OCI-LY3 (cell line): ENCODE measurements around the gene DCDC2.

Experiments
- H2AFZ ChIP-seq: fragments of 200-600, 300-600 bp; shearing (Covaris generic); 2 replicates; pipeline ENCODE4 v1.6.0; 2014; ENCODE audit warnings: antibody characterized with exemption, low read depth, low read length
- H3K27ac ChIP-seq: fragments of 200-600, 300-600 bp; sonication (generic); 2 replicates; pipeline ENCODE4 v1.5.1; 2014; ENCODE audit warnings: mild to moderate bottlenecking, low read length, moderate library complexity, mixed read lengths
- H3K27me3 ChIP-seq: fragments of 200-600, 300-600 bp; sonication (generic); 2 replicates; pipeline ENCODE4 v1.6.1; 2014; ENCODE audit warnings: low read depth, low read length, mixed read lengths
- H3K36me3 ChIP-seq: fragments of 200-600, 300-600 bp; sonication (generic); replicated peaks from 2 replicates; pipeline ENCODE3; 2014; ENCODE audit warnings: low read depth, low read length, mixed read lengths
- H3K4me1 ChIP-seq: fragments of 300-600, 200-600 bp; sonication (generic); 2 replicates; pipeline ENCODE4 v1.6.1; 2014; ENCODE audit warnings: low read length, mixed read lengths
- H3K4me2 ChIP-seq: fragments of 200-600, 300-600 bp; sonication (generic); 2 replicates; pipeline ENCODE4 v1.6.1; 2014; ENCODE audit warnings: low read length, mixed read lengths
- H3K4me3 ChIP-seq: fragments of 300-600, 200-600 bp; sonication (generic); 2 replicates; pipeline ENCODE4 v1.5.1; 2014; ENCODE audit warnings: antibody characterized with exemption, mild to moderate bottlenecking, low read length, moderate library complexity
- H3K79me2 ChIP-seq: fragments of 300-600, 200-600 bp; shearing (Covaris generic); 2 replicates; pipeline ENCODE4 v1.6.1; 2014; ENCODE audit warnings: mild to moderate bottlenecking, low read length, mixed read lengths
- H3K9ac ChIP-seq: fragments of 300-600, 200-600 bp; shearing (Covaris generic); 2 replicates; pipeline ENCODE4 v1.6.0; 2014; ENCODE audit warnings: mild to moderate bottlenecking, low read length, moderate library complexity
- H3K9me3 ChIP-seq: fragments of 200-600, 300-600 bp; shearing (Covaris generic); 2 replicates; pipeline ENCODE4 v1.6.1; 2014; ENCODE audit warnings: low read length, mixed read lengths; ENCODE audit not compliant: insufficient read depth
- H4K20me1 ChIP-seq: fragments of 200-600, 300-600 bp; sonication (generic); 2 replicates; pipeline ENCODE4 v1.6.1; 2016; ENCODE audit warnings: low read length, mixed read lengths; ENCODE audit not compliant: insufficient read depth
- EZH2phosphoT487 ChIP-seq: fragments of 200-600 bp; shearing (Covaris generic); IDR thresholded peaks from 2 replicates; pipeline ENCODE4 v1.6.1; 2018; ENCODE audit warnings: antibody characterized with exemption, mixed run types, low read depth
- TF ChIP-seq, protein P1 (sequence below): fragments of 200-600, 300-600 bp; sonication (generic); IDR thresholded peaks from 2 replicates; pipeline ENCODE4 v1.5.1; 2014; ENCODE audit warnings: antibody characterized with exemption, low read length, low read depth

The DCDC2 gene

GRCh38 chr6:24353861-24354260 is 4.0 kb downstream of the DCDC2 start:
- Histone ChIP-seq H3K27ac (no peak overlapping the region), H2AFZ (no peak overlapping the region), H3K36me3 (no peaks in the 10 kb centered on the region), H3K9ac (no peak overlapping the region), H3K27me3 (peaks cover 4% of the 10 kb centered on the region; the same call in 1 of the 2 replicates), H3K4me1 (no peaks in the 10 kb centered on the region), H4K20me1 (no peaks in the 10 kb centered on the region), H3K79me2 (no peaks in the 10 kb centered on the region), H3K4me3 (no peak overlapping the region), H3K9me3 (no peaks in the 10 kb centered on the region), H3K4me2 (no peak overlapping the region)
- TF ChIP-seq, protein P1, sequence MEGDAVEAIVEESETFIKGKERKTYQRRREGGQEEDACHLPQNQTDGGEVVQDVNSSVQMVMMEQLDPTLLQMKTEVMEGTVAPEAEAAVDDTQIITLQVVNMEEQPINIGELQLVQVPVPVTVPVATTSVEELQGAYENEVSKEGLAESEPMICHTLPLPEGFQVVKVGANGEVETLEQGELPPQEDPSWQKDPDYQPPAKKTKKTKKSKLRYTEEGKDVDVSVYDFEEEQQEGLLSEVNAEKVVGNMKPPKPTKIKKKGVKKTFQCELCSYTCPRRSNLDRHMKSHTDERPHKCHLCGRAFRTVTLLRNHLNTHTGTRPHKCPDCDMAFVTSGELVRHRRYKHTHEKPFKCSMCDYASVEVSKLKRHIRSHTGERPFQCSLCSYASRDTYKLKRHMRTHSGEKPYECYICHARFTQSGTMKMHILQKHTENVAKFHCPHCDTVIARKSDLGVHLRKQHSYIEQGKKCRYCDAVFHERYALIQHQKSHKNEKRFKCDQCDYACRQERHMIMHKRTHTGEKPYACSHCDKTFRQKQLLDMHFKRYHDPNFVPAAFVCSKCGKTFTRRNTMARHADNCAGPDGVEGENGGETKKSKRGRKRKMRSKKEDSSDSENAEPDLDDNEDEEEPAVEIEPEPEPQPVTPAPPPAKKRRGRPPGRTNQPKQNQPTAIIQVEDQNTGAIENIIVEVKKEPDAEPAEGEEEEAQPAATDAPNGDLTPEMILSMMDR, result no peak
- no peak for TF ChIP-seq EZH2phosphoT487

GRCh38 chr6:24352434-24352833 is 5.4 kb downstream of the DCDC2 start:
- H3K36me3 ChIP-seq, result no peaks in the 10 kb centered on the region
- no peaks in the 10 kb centered on the region for H3K9me3 ChIP-seq
- H3K9ac ChIP-seq, result no peak overlapping the region
- no peak overlapping the region for H3K4me2 ChIP-seq
- H3K27ac ChIP-seq, result no peak overlapping the region
- no peak overlapping the region for H3K4me3 ChIP-seq
- H4K20me1 ChIP-seq, result no peaks in the 10 kb centered on the region
- no peaks in the 10 kb centered on the region for H3K4me1 ChIP-seq
- peaks cover 7% of the 10 kb centered on the region; the same call in 1 of the 2 replicates for H3K27me3 ChIP-seq
- TF ChIP-seq, protein P1, result no peak
- no peak for TF ChIP-seq EZH2phosphoT487
- H2AFZ ChIP-seq, result no peak overlapping the region
- H3K79me2 ChIP-seq, result no peaks in the 10 kb centered on the region

- H3K9ac ChIP-seq, result no peak overlapping the region
- no peak overlapping the region for H3K4me3 ChIP-seq
- TF ChIP-seq EZH2phosphoT487, result no peak
- TF ChIP-seq, protein P1, result no peak
- H3K36me3 ChIP-seq, result no peaks in the 10 kb centered on the region
- H3K79me2 ChIP-seq, result no peaks in the 10 kb centered on the region
- H3K4me1 ChIP-seq, result no peaks in the 10 kb centered on the region
- H4K20me1 ChIP-seq, result no peaks in the 10 kb centered on the region
- H3K27me3 ChIP-seq, result peaks cover 5% of the 10 kb centered on the region; the same call in 1 of the 2 replicates
- H2AFZ ChIP-seq, result no peak overlapping the region
- no peaks in the 10 kb centered on the region for H3K9me3 ChIP-seq
- no peak overlapping the region for H3K4me2 ChIP-seq
- H3K27ac ChIP-seq, result no peak overlapping the region
Observed at GRCh38 chr6:24344976-24345375, 12.9 kb downstream of the DCDC2 start.

DNA sequence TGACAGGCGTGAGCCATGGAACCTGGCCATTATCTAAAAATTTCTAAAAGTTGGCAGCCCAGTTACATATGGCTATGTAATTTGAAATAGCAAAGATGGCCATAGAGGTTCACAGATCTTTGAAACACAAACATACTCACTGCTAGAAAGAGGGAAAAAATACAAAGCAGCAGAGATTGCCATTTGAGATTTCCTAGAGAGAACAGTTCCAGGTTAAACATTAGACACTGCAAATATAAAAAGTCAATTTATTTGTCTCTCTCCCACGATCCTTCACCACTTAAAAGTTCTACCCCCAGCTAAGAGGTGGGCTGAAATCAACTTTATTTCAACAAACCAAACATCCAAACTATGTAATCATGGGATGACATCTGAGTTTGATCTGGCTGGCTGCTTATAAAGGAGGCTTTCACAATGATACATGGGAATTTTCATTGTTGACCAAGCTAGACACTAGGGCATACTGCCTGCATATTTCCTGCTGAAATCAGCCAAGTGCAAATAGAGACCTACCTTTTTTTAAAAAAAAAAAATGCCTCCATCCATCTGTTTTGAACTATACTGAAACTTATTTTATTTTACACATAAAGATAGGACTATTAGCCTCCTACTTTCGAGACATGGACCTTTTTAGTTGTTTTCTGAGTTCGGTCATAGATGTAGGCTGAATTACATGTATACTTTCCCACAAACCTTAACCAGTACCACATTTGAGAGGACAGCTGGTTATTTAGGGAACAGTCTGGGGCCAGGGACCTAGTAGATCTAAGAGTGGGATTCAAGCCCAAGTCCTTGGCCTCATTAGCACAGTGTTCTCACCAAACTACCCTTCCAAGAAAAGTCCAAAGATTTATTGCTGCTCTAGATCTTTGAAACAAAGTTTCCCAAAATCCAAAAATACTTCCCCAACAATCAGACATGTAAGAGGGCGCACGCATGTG is 16.6 kb downstream of the DCDC2 start:
- H3K4me3 ChIP-seq, result no peak overlapping the region
- no peak overlapping the region for H3K4me2 ChIP-seq
- H3K27me3 ChIP-seq, result no peaks in the 10 kb centered on the region
- no peak overlapping the region for H2AFZ ChIP-seq
- TF ChIP-seq, protein P1, result no peak
- no peak for TF ChIP-seq EZH2phosphoT487
- H3K79me2 ChIP-seq, result no peaks in the 10 kb centered on the region
- no peaks in the 10 kb centered on the region for H4K20me1 ChIP-seq
- no peaks in the 10 kb centered on the region for H3K4me1 ChIP-seq
- H3K27ac ChIP-seq, result no peak overlapping the region
- H3K36me3 ChIP-seq, result no peaks in the 10 kb centered on the region
- H3K9ac ChIP-seq, result no peak overlapping the region
- H3K9me3 ChIP-seq, result no peaks in the 10 kb centered on the region
